ACHN (cell line): ENCODE measurements around the gene SEC14L5.

Experiments
- DNase-seq: peaks from one replicate; pipeline ENCODE4 v3.0.0-alpha.2; 2015
- in situ Hi-C: cut with HindIII; loops from 2 replicates; pipeline ENCODE4 v1.10.0; 2017; ENCODE audit warnings: low sequenced_read_pairs, low pct_ligation_motif_present, low pct_unique_long_range_greater_than_20kb

SEC14L5 gene

GRCh38 chr16:5024632-5025031, 66.5 kb downstream of the SEC14L5 start:
- in situ Hi-C loops, result no loop called here
- peak; percentile 60 for DNase-seq

- in situ Hi-C loops, result no loop called here
- DNase-seq, result peak; percentile 27
Measured at GRCh38 chr16:5025171-5025632, 67.1 kb downstream of the SEC14L5 start.

DNA sequence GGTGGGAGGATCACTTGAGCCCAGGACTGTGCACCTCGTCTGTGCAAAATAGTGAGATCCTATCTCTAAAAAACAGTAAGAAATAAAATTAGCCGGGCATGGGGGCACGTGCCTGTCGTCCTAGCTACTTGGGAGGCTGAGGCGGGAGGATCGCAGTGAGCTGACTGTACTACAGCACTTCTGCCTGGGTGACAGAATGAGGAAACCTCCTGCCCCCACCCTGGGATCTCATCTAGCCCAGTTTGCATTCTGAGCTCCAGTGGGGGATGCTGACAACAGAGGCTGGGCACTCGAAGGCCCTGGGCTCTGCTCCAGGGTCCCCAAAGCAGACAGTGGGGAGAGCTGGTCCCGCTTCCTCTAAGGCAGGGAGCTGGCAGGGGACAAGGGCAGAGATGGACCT, 68.5 kb downstream of the SEC14L5 start:
- in situ Hi-C loops, result no loop called here
- DNase-seq, result no peak

- DNase-seq, result no peak
- in situ Hi-C loops, result no loop called here
Measured at GRCh38 chr16:5027086-5027485, 69.0 kb downstream of the SEC14L5 start.

GRCh38 chr16:5027575-5028235, 69.6 kb downstream of the SEC14L5 start:
- DNase-seq, result no peak
- in situ Hi-C loops, result no loop called here

DNA sequence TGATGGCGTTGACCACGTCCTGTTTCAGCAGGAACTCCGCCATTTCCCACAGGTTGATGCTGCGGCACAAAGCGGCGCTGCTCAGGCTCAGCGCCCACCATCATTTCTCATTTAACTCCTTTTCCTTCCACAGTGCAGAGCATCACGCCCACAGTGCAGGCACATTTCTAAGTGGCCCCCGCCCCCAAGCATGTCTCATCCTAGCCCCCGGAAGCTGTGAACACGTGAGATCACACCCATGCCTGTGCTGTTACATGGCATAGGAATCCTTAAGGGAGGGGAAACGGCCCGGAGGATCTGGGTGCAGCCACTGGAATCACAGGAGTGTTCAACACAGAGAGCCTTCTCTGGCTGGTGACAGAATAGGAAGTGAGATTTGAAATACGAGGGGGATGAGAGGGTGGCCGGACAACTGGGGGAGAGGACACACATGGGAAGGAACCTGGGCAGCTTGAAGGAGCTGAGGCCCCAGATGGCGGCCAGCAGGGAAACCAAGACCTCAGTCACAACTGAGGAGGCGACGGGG, 70.9 kb downstream of the SEC14L5 start:
- in situ Hi-C loops, result no loop called here
- DNase-seq, result no peak

DNA sequence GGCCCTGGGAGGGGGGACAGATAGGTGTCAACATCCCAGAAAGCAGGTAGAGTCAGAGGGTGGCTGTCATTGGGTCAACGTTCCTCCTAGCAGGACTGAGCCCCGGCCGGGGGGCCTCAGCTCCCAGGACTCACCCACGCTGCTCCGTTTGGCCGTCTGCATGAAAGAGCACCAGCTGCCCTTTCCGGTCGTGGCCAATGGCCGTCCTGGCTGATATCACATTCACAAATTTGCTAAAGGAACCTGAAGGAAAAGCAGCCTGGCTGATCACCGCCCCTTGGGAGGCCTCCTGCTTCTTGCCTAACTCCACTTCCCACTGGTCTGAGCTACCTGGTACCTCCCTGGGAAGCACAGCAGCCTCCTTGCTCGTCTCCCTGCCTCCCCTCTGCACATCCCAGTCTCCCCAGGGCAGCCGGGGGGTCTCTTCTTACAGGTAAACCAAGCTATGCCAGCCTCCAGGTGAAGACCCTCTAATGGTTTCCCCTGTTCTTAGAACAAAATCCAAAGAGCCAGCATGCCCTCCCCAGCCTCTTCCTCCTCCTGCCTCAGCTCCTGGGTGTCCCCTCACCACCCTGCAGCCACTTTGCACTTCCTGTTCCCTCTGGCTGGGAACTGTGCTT, 72.2 kb downstream of the SEC14L5 start:
- no peak for DNase-seq
- in situ Hi-C loops, result no loop called here

DNA sequence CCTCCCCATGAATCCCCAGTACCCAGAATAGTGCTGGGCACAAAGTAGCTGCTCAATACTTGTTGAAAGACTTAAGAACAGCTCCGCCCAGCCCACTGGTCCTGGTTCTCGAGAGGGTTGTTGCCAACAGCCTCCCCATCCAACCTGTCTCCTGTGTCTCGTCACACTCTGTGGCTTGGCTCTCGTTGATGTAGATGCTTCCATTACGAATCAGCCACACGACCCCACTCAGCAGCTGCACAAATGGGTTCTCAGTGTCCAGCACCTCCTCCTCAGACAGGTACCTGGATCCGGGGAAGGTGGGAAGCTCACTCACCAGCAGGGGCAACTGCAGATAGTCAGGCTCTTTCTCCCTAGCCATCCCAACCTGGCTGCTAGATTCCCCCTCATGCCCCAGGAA, 73.5 kb downstream of the SEC14L5 start:
- no peak for DNase-seq
- in situ Hi-C loops, result no loop called here

DNA sequence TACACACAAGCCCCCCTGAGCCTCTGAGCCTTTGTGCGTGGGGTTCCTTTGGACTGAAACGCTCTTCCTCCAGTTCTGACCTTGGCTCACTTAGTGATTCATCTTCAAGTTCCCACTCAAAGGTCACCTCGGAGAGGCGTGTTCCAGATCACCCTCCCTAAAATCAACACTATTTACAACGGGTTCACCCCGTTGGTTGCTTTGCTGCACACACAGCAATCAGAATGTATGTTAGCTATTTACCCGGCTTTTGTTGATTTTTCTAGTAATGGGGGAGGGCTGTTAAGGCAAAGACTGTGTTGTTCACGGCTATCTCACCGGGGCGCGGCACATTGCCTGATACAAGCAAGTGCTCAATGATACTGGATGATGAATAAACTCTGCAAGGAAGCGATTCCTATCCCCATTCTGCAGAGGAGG, 74.6 kb downstream of the SEC14L5 start:
- DNase-seq, result peak; percentile 19
- in situ Hi-C loops, result no loop called here

- peak; percentile 87 for DNase-seq
- in situ Hi-C loops, result no loop called here
Measured at GRCh38 chr16:5033256-5034166, 75.4 kb downstream of the SEC14L5 start, which contains the start of gene NAGPA. TSS of gene NAGPA (minus strand) at chr16:5033935. CDS start at chr16:5033914, 21 bp downstream.

DNA sequence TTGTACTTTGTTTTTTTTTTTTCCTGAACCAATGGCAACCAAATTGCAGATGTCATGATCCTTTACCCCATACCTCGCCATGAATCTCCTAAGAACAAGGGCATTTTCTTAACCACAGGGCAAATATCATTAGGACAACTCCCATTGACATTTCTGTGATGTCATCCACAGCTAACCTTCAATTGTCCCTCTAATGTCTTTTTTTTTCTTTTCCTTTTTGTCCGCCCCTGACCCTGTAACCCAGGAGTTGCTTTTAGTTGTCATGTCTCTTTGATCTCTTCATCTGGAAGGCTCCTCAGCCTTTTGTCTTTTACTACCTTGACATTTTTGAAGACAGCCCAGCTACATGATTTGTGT, 76.0 kb downstream of the SEC14L5 start:
- in situ Hi-C loops, result no loop called here

GRCh38 chr16:5035909-5036227, 77.7 kb downstream of the SEC14L5 start:
- in situ Hi-C loops, result no loop called here
- DNase-seq, result no peak

More for the DNA sequence above, 76.0 kb downstream of the SEC14L5 start:
- no peak for DNase-seq

GRCh38 chr16:5036228-5037156, 78.4 kb downstream of the SEC14L5 start:
- in situ Hi-C loops, result no loop called here
- no peak for DNase-seq

DNA sequence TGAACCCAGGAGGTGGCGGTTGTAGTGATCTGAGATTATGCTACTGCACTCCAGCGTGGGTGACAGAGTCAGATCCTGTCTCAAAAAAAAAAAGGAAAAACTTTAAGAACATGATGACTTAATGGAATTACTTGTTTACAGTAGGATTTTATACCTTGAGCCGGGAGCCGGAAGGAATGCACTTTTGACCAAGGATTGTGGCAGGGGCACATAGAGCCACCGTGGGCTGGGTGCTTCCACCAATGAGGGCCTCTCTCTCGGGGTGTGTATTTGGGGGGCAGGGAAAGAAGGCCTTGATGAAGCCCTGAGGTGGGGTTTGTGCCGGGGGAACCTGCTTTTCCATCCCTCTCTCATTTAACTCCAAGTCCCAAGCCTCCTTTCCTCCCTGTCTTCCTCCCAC, 82.3 kb downstream of the SEC14L5 start:
- no peak for DNase-seq
- in situ Hi-C loops, result no loop called here

- DNase-seq, result peak; percentile 93
- in situ Hi-C loops, result no loop called here
Measured at GRCh38 chr16:5041600-5042133, 83.5 kb downstream of the SEC14L5 start.

- in situ Hi-C loops, result no loop called here
- DNase-seq, result no peak
Measured at GRCh38 chr16:5042574-5043171, 84.5 kb downstream of the SEC14L5 start.

DNA sequence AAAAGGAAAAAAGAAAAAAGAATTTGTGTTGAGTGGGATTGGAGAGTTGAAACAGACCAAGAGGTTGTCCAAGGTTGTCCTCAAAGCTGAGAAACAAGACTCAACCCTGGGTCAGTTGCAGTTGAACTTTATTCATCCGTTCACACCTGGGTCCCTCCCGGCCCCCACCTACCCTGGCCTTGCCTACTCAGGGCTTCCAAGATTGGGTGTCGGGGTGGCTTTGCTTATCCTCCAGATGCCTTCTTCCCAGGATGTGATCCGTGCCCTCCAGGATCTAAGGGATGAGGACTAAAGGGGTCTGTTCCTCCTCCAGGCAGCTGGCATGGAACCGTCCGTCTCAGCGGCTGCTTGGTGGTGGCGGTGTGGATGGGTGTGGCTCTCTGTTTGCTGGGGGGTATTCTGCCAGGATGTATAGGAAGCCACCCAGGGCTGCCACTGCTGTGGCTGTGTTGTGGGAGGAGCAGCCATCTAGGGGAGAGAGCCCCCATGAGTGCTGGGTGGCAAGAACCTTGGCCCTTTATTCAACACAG, 85.9 kb downstream of the SEC14L5 start:
- DNase-seq, result no peak
- in situ Hi-C loops, result no loop called here
